Measurements from ENCODE around the gene FARS2.

FARS2 gene

DNA sequence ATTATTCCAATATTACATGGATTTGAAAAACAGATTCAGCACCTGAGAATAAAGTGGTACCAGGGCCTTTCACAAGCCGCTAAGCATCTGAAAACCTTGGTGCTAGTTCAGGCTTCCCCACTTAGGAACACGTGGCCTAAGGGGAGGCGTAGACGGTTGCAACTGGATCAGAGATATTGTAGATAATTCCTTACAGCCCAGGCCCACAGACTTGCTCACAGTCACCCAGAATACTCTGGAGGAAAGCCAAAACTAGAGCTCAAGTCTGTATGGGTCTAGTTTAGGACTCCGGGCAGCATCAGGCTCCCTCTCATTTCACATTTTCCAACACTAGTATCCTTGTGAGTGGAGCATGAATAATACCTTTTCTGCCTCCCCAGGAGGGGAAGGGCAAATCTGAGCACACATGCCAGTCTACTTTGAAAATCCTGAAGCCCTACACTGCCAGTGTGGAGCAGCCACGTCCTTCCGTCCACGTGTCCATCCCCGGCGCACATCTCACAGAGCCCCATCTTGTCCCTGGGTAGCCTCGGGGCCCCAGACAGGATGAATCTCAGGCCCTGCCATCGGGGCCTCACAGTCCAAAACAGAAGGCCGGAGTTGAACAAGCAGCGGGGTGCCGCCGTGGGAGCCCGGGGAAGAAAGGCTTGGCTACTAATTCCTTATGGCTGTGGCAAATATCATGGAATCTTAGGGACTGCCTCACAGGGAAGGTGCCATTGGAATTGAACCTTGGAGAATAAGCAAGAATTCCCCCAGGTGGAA, 446.1 kb downstream of the FARS2 start:
- DNase-seq = no peak

- no peak for DNase-seq
Observed at GRCh38 chr6:5710516-5710915, 449.2 kb downstream of the FARS2 start.

DNA sequence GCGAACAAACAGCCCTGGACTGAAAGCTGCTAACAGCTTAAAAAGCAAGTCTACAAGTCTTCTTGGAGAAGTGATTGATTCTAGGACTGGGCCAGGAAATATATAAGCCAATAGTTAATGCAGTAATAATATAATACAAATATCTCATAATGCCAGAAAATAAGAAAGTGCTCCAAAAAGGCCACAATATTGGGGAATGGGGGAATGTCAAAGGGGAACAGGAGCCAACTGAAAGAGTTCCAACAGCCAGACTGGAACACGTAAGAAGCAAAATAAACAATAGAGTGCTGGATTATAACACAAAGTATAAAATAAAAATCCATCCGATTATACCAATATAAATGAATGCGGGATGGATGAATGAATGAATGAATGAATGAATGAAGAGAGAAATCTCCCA, 449.6 kb downstream of the FARS2 start:
- DNase-seq = no peak

GRCh38 chr6:5712349-5713215, 451.3 kb downstream of the FARS2 start:
- no peak for DNase-seq

DNA sequence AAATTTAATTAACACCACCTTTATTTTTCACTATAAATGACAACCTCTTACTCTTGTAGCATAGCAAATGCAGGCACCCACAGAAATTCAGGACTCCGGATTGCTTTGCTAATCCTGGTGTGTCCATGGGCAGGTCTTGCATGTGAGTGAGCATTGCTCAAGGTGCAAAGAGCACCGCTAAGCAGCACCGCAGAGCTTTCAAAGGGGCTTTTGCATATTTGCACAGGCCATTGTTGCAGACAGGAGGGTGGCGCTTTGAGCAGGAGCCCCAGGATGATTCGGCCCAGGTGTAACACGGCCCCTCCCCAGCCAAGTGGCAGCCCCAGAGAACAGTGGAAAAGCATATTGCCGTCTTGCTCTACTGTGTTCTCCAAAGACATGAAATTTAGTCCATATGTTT, 452.2 kb downstream of the FARS2 start:
- no peak for DNase-seq

- no peak for DNase-seq
Observed at GRCh38 chr6:5718231-5718947, 457.1 kb downstream of the FARS2 start.

DNA sequence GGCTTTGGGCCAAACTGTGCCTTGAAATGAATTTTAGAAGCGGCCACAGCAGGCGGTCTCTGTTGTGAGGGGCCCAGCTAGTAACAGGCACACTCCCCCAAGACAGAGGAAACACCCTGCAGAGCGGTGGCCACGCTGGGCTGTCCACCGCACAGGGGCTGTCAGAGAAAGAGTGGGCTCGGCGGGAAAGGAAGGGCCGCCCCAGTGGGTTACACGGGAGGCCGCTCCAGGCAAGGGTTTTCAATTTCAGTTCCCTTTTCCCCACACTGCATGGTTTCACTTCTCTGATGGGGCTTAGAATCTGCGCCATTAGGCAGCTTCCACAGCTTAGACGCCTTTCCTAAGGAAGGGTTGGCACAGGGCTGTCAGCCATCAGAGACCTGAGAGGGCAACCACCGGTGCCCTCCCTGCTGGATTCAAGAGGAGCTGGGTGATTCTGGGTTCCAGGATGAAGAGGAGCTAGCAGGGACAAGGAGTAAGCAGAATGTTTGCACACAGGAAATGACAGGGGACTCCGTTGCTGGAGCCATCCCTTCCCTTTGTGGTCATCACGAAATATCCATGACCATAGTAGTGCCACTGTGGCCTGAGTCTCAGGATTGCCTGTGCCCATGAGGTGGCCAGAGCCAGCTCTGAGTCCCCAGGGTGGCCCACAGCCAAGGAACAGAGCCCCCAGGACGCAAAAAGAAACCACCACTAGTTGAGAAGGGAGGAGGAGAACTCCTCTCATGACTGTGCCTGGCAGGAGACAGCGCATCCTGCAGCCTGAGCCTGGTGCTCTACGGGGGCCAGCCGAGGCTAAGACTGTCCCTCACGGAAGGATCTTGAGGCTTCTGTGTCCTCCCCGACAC, 462.8 kb downstream of the FARS2 start:
- peak; percentile 15 to 28 for DNase-seq

DNA sequence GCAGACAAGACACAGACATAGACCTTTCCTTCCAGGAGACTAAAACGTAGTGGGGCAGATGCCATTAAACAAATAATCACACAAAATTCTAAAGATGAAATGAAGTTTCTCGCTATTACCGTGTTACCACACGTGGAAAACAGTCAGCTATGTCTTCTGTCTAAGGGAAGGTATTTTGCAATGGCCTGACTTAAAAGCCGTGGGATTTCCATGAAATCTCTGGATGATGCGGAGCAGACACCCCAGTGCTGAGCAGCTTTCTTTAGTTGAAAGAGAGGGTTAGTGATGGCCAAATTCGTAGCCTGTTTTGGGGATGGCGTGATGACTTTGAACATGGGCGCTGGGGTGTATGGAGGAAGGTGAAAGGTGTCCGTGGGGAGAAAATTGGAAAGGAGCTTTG, 463.6 kb downstream of the FARS2 start:
- DNase-seq = no peak

GRCh38 chr6:5726976-5727718, 465.8 kb downstream of the FARS2 start:
- no peak for DNase-seq

GRCh38 chr6:5728351-5729079, 467.2 kb downstream of the FARS2 start:
- DNase-seq = no peak

- DNase-seq = no peak
Observed at GRCh38 chr6:5729080-5729434, 467.7 kb downstream of the FARS2 start.

DNA sequence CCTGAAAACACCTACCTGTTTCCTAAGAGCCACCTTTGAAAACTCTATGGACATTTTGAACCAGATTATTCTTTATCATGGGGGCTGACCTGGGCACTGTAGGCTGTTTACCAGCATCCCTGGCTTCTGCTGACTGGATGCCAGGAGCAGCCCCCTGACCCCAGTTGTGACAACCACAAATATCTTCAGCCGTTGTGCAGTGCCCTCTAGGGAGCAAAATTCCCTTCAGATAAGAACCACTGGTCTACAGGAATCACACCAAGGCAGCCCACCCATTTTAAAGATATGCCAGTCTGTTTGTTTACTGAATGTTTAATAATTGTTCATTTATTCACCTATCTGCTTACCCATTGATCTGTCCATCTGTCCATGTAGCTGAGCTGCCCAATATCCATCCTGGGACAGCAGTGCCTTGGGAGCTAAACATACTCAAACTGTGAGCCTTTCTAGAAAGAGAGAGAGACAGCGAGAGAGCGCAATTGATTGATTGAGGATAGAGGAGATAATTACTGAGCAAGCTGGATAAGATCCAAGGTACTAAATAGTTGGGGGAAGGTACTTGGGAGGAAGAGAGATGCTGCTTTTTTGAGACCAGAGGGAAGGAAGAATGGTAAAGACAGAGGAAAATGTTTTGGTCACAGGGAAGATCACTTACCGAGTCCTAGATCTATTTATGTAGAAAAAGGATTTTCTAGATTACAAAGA, 468.7 kb downstream of the FARS2 start:
- no peak for DNase-seq

DNA sequence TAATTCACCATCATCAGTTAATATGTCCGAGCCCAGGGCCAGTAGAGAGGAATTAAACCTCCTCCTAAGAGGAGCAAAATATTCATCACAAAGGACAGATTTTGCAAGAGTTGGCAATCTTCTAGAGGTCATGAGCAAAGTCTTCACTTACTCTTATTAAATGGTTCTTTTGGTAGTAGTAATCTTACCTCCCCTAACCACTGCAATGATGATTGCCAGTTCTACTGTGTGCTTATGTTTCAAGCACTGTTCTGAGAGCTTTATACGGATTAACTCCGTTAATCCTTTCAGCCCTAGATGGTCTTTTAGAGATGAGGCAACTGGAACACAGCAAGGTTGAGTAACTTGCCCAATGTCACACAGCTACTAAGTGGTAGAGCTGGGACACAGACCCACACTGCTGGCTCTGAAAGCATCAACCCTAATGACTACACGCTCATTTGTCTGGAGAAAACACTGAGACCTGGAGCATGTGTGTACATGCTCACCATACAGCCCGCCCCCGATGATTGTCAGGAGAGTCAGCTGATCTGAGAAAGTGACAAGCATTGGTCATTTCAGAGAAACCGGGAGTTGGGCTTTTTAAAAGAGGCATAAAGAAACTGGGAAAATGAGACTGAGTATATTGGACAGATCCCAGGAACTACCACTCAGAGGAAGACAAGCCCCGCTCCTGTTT, 469.4 kb downstream of the FARS2 start:
- DNase-seq = no peak

- no peak for DNase-seq
Observed at GRCh38 chr6:5731435-5731834, 470.1 kb downstream of the FARS2 start.

DNA sequence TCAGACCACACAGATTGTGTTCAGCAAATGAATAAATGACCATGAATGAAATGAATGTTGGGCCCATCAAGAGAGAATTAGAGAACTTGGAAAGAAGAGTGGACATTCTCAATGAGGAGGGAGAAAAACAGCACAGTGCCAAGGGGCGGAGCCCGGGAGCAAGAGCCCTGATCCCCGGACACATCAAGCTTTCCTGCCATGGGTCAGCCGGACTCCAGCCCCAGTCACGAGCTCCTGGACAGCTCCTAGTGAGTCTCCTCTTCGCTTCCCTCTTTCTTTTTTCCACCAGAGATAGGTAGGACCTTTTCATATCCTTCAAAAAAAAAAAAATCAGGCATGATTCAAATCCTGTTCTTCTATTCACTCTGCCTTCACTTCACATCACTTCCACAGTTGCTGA, 471.2 kb downstream of the FARS2 start:
- DNase-seq = no peak

DNA sequence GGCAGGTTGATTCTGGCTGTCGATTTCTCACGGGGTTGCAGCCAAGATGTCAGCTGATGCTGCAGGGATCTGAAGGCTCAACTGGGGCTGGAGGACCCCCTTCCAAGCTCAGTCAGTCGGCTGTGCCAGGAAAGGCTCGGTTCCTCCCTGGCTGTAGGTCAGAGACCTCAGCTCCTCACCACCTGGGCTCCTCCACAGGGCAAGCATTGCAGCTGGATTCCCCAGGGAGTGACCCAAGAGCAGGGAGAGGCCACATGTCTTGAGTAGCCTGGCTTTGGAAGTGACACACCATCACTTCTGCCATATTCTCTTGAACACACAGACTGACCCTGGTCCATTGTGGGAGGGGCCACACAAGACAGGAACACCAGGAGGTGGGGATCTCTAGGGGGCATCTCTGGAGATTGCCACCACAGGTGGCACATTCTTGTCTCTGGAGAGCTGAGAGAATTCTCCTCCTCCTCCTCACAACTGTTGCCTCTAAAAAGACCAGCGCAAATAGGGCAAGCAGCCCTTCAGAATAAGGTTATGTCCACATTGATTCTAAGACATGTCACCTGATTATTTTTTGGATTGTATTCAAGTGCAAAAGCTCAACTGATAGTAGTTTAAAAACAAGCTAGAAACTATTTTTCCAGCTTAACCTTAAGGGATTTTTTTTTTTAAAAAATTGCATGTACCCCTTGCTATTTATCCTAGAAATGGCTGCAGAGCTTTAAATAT, 474.9 kb downstream of the FARS2 start:
- DNase-seq = no peak

- no peak for DNase-seq
Observed at GRCh38 chr6:5737460-5737859, 476.1 kb downstream of the FARS2 start.

- no peak for DNase-seq
Observed at GRCh38 chr6:5738211-5738610, 476.9 kb downstream of the FARS2 start.

DNA sequence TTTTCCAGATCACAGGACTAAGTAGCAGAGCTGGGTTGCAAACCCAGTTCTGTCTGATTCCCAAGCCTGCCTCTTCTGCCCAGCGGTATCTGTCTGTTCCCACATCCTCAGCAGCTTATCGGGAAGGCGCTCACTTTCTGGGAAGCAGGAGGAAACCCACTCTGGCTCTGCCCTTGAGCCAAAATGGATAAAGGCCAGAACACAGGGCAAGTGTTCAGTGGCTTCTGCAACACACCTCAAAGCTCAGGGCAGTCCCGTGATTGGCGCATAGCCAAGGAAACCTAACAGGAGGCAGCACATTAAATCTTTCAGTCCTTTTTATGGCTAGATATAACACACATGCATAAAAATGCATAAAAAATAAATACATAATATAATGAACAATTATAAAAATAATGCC, 483.2 kb downstream of the FARS2 start:
- DNase-seq = no peak
